Measurements from ENCODE around the gene CAMK2D.

CAMK2D gene

GRCh38 chr4:113637823-113638561 is 123.5 kb downstream of the CAMK2D start:
- FAIRE-seq: no peak

- FAIRE-seq: peak; percentile 77
These were observed 124.2 kb downstream of the CAMK2D start for GRCh38 chr4:113637363-113637762.

DNA sequence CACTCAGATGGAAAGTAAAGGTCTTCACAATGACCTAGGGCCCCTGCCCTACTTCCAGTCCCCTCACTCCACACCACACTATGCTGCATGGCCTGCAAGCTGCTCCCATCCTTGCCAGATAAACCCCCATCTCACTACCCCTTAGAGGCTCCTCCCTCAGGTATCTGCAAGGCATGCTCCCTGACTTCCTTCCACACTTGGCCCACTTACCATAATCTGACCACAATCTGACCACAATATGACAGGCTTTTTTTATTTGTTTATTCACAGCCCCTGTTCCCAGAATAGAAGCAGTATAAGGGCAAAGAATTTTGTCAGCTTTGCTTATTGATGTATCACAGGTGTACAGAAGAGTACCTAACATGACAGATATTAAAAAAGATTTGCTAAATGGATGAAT is 124.7 kb downstream of the CAMK2D start:
- FAIRE-seq: no peak

DNA sequence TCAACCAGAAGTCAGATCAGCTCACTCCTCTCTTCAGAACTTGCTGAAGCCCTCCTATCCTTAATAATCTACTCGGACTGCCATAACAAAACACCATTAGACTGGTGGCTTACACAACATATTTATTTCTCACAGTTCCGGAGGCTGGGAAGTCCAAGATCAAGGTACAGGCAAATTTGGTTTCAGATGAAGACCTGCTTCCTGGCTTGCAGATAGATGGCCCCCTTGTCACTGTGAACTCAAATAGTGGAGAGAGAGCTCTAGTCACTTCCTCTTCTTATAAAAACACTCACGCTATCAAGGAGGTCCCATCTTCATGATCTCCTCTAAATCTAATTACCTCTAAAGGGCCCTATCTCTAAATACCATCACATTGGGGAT is 125.1 kb downstream of the CAMK2D start:
- no peak for FAIRE-seq

DNA sequence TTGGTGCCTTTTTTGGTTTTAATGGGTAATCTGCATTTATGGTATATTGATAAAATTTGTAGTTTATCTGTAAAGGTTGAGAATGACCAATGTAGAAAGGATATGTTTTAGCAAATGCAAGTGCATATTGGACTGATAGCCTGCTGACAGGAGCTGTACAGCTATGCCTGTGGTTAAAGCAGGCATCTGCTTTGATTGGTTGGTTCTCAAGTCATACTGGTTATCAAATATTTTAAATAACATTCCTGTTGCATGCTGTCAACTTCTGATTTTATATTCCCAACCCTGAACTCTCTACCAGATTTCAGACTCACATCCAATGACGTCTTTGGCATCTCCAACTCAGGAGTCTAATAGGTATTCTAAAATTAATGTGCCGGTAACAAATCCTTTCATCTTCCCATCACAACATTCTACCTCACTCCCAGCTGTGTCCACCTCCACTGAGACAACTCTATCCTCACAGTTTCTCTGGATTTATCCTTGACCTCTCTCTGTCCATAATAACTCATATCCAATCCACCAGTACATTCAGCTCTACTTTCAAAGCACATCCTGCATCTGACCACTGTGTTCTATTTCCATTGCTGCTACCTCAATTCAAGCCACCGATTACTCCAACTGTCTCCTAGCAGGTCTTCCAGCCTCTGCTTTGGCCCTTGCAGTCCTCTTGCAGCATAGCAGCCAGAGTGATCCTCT is 125.7 kb downstream of the CAMK2D start:
- FAIRE-seq: no peak

DNA sequence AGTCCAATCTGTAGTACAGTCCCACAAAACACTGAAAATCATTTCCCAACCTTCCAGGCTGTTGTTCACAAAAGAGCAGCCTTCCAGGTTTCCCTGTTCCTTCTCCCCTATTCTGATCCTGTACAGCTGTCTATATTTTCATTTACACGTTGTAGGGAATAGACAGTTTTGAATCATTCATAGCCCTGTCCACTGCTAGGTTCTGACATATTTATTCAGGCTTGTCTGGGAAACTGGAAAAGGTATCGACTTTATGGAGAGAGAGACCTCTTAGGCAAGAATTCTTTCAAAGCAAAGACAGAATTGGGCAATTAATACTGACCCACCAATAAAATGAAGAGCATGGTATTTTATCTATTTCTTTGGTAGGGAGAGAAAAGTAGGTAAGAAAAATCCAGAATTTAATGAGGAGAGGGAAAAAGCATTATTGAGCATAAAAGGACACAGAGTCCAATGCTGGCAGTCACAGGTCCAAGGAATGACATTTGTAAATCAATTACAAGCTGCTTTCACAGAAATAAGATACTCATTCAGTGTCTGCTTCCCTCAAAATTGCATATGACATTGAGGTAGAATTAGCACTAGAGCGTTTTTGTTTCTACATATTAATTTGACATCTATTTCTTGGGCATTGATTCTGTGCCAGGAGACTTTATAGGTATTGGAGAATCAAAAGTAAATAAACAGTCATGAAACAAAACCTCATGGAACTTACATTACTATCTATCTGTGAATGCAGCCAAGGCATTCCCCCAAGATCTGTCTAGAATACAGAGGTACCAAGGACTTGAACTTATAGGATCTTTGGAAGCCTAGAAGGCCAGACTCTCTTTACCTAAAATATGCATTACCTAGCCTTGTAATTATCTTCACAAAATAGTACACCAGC is 127.2 kb downstream of the CAMK2D start:
- no peak for FAIRE-seq

DNA sequence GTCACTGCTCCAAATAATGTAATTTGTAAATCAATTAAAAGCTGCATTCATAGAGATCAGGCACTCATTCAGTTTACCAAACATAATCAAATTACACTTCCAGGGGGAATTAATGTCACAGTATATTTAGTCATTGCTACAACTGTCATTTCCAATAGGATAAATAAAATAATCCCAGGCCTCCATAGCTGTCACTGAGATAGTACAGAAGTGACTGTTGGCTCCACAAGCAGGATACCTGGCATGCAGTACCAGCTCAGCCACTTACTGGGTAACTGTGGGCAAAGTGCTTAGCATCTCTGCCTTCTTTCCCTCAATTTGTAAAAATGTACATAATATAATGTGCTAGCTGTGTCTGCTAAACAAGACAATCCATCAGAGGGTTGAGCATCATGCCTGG is 128.1 kb downstream of the CAMK2D start:
- FAIRE-seq: no peak

GRCh38 chr4:113628711-113629110 is 132.8 kb downstream of the CAMK2D start:
- FAIRE-seq: no peak

DNA sequence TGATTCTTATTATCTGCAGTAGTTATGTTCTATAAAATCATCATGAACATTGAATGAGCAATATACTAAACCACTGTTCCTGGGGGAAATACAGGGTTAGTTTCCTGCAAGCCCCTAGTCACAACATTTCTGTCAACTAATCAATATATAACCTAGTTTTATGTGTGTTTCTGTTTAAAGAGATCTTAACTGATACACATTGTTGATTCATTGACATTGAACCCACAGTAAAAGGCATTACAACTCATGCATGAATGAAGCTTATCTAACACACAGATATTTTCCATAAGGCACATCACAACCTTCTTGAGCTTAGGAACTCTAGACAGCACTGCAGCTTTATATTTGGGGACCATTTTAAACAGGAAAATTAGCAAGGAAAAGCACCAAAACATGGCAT is 134.2 kb downstream of the CAMK2D start:
- FAIRE-seq: no peak

GRCh38 chr4:113625902-113626301 is 135.6 kb downstream of the CAMK2D start:
- no peak for FAIRE-seq

- FAIRE-seq: no peak
These were observed 138.2 kb downstream of the CAMK2D start for GRCh38 chr4:113623274-113623894.

- FAIRE-seq: no peak
These were observed 139.9 kb downstream of the CAMK2D start for GRCh38 chr4:113621633-113622032.

GRCh38 chr4:113620032-113620431 is 141.5 kb downstream of the CAMK2D start:
- FAIRE-seq: no peak

GRCh38 chr4:113619526-113619925 is 142.0 kb downstream of the CAMK2D start:
- FAIRE-seq: no peak

GRCh38 chr4:113618205-113618604 is 143.3 kb downstream of the CAMK2D start:
- peak; percentile 95 for FAIRE-seq

GRCh38 chr4:113617195-113617594 is 144.3 kb downstream of the CAMK2D start:
- no peak for FAIRE-seq

GRCh38 chr4:113616443-113616842 is 145.1 kb downstream of the CAMK2D start:
- FAIRE-seq: no peak

- no peak for FAIRE-seq
These were observed 147.1 kb downstream of the CAMK2D start for GRCh38 chr4:113614414-113614813.

- FAIRE-seq: no peak
These were observed 148.0 kb downstream of the CAMK2D start for GRCh38 chr4:113613503-113613902.

DNA sequence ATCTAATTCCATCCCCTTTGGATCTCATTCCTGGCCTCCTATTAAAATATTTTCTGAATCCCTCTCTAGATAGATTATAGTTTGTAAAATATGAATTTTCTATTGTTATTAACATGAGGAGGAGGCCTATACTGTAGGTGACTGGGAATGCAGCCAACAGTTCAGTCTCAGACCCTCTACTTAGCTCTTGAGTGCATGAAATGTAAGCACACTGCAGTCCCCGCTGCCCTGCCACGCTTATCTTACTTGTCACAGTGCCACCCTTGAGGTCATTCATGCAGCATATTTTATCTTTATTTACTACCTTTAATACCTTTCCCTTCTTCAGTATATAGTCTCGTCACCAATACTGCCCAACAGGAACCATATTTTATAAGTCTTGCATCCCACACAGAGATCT is 151.0 kb downstream of the CAMK2D start:
- FAIRE-seq: no peak

- FAIRE-seq: no peak
These were observed 153.5 kb downstream of the CAMK2D start for GRCh38 chr4:113607998-113608397.

DNA sequence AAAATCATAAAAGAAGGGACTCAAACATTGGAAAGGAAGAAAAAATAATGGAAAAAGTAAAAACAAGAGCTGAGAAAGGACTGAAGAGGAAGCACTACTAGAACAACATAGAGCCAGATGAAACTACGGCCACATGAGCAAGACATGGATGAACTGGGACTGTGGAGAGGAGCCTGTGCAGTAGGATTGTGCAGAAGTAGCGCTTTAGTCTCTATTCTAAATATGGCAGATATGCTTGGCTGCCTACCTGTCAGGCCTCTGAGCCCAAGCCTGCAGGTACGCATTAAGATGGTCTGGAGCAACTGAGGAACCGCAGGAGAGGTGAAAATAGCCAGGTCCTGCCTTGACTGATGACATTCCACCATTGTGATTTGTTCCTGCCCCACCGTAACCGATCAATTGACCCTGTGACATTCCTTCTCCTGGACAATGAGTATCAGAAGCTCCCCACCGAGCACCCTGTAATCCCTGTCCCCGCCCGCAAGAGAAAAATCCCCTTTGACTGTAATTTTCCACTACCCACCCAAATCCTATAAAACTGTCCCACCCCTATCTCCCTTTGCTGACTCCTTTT is 154.3 kb downstream of the CAMK2D start:
- FAIRE-seq: no peak

- FAIRE-seq: no peak
These were observed 156.6 kb downstream of the CAMK2D start for GRCh38 chr4:113604955-113605354.
